ENCODE results near the gene CPSF7.

Gene CPSF7

DNA sequence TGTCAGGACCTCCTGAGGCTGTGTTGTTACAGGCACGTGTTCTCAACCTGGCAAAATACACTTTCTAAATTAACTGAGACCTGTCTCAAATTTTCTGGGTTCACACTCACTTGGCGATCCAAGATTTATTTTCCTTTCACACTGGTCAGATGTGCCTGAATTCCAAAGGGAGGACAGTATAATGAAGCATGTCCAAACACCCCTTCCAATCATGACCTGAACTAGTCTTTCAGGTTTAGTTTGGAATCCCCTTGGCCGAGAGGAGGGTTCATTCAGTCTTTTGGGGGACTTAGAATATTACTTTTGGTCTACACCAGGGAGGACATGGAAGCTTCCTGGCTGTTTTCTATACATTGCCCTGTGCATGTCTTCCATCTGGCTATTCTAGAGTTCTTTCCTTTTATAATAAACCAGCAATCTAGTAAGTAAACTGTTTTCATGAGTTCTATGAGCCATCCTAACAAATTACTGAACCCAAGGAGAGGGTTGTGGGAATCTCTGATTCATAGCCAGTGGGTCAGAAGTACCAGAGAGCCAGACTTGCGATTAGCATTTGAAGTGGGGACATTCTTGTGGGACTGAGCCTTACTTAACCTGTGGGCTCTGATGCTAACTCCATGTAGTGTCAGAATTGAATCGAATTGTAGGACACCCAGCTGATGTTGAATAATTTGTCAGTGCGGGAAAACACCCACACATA, 52.2 kb downstream of the CPSF7 start:
- DNase-seq (ENCODE audit: insufficient read length) (no peak), FAIRE-seq (no peak)
- TF ChIP-seq POLR2AphosphoS5 (IDR thresholded peaks at IDR 0.05; ENCODE audit: low read depth, low read length) (no peak), POLR2A (IDR thresholded peaks at IDR 0.05; ENCODE audit: low read depth, low read length) (no peak), TAF1 (IDR thresholded peaks at IDR 0.05; ENCODE audit: borderline replicate concordance, low read depth, low read length) (no peak)

DNA sequence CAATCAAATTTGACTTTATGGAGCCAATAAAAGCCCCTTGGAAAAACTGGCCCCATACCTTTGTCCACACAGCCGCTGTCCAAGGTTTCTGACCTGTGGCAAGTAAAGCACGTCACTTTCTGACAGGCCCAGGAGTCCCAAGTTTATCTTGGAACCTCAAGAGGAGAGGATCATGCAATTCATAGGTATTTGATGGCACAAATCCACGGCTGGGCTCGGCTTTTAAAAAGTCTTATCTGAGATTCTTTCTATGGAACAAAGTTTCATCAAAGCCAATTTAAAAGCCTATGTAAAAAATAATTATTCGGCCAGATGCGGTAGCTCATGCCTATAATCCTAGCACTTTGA, 54.0 kb downstream of the CPSF7 start:
- no peak for FAIRE-seq
- no peak for TF ChIP-seq POLR2A (IDR thresholded peaks at IDR 0.05; ENCODE audit: low read depth, low read length)
- TF ChIP-seq TAF1 (IDR thresholded peaks at IDR 0.05; ENCODE audit: borderline replicate concordance, low read depth, low read length): no peak
- TF ChIP-seq POLR2AphosphoS5 (IDR thresholded peaks at IDR 0.05; ENCODE audit: low read depth, low read length): no peak
- DNase-seq (ENCODE audit: insufficient read length): no peak

DNA sequence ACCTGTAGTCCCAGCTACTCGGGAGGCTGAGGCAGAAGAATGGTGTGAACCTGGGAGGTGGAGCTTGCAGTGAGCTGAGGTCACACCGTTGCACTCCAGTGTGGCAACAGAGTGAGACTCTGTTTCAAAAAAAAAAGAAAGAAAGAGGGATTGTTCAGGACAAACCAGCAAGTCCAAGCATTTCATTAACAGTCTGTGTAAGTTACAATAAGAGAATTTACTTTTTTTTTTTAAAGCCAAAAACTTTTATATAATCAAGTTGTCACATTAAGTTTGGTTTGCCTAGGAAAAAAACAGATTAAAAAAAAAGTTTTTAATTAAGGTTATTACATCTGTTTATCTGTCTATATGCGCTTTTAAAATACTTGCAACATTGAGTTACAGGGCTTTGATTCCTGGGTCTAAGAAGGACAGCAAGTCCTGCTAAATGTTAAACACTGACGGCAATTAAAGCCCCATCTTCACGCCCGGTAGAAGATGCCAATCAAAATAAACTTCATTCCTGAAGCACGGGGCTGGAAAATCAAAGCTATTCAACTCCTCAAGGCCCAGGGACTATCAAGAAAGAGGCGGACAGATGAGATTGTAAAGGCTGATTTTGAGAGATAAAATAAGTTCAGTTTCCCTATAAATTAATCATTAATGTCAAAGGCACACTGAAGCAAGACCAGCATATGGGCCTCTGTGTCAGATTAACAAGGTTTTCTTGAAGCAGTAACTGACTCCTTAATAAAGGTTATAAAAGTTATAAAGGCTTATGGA, 56.9 kb downstream of the CPSF7 start:
- FAIRE-seq: no peak
- no peak for DNase-seq (ENCODE audit: insufficient read length)
- TF ChIP-seq POLR2A (IDR thresholded peaks at IDR 0.05; ENCODE audit: low read depth, low read length) (no peak), POLR2AphosphoS5 (IDR thresholded peaks at IDR 0.05; ENCODE audit: low read depth, low read length) (no peak), TAF1 (IDR thresholded peaks at IDR 0.05; ENCODE audit: borderline replicate concordance, low read depth, low read length) (no peak)

DNA sequence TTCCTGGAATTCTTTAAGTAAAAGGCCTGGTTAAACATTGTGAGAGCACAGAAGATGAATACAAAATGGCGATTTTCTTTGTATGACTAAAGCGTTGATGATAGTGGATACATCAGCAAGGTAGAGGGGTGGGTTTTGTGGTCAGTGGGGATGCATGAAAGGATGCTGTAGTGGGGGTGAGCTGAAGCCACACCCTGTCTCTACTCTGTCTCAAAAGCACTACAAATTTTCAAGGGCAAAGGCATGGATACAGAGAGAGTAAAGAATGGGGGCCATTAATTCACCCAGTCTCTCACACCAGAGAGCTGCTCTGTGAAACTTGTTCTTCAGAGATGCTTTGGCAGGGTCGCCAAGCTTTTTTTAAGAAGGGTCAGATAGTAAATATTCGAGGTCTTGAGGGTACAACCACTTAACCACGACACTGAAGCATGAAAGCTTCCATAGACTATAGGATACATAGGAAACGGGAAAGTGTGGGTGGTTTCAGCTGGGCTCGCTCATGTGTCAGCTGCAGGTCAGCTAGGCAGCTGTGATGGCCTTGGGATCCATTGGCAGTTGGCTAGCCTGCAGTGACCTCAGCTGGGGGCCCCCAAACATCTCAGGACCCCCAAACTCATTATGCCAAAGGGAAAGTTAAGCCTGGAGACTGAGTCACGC, 59.3 kb downstream of the CPSF7 start:
- FAIRE-seq: no peak
- TF ChIP-seq POLR2A (IDR thresholded peaks at IDR 0.05; ENCODE audit: low read depth, low read length) (no peak), TAF1 (IDR thresholded peaks at IDR 0.05; ENCODE audit: borderline replicate concordance, low read depth, low read length) (no peak), POLR2AphosphoS5 (IDR thresholded peaks at IDR 0.05; ENCODE audit: low read depth, low read length) (no peak)
- no peak for DNase-seq (ENCODE audit: insufficient read length)

DNA sequence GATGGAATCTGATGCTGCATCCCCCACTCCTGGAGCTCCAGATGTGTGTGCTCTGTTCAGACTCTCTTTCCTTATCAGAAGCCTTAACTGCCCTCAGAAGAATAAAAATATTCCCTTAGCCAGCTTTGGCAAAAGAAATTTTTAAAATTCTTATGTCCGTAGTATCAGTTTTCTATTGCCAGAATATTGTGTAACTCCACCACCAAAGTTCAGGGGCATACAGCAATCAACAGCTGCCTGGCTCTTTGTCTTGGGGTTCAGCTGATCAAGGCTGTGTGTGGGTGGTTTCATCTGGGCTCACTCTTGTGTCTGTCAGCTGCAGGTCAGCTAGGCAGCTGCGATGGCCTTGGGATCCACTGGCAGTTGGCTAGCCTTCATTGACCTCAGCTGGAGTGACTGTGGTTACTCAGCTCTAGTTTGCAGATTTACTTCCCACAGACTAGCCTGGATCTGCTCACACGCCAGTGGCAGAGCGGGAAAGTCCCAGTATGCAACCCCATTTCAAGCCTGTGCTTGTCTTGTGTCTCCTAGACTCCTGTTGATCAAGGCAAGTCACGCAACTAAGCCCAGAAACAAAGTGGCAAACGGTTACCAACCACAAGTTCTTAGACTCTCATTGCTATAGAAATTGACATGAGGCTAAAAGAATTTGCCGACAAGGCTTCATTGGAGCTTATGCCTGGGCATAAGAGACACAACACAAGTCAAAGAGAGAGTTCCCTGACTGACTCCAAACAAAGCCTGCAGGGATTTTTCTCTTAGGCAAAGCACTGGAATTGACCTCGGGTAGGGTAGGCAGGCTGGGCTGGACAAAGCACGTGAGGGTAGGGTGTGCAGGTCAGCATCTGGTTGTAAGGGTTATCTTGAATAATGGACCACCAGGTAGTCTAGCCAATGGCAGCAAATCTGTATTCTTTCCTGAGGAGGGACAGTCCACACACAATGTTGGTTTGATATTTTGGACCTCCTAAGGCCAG, 60.1 kb downstream of the CPSF7 start:
- TF ChIP-seq POLR2AphosphoS5 (IDR thresholded peaks at IDR 0.05; ENCODE audit: low read depth, low read length): no peak
- peak; percentile 15; the same call in 1 of the 2 replicates for TF ChIP-seq POLR2A (IDR thresholded peaks at IDR 0.05; ENCODE audit: low read depth, low read length)
- no peak for DNase-seq (ENCODE audit: insufficient read length)
- no peak for FAIRE-seq

DNA sequence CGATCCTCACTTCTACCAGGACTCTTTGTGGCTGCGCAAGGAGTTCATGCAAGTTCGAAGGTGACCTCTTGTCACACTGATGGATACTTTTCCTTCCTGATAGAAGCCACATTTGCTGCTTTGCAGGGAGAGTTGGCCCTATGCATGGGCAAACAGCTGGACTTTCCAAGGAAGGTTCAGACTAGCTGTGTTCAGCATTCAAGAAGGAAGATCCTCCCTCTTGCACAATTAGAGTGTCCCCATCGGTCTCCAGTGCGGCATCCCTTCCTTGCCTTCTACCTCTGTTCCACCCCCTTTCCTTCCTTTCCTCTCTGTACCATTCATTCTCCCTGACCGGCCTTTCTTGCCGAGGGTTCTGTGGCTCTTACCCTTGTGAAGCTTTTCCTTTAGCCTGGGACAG, 61.1 kb downstream of the CPSF7 start:
- TF ChIP-seq POLR2A (IDR thresholded peaks at IDR 0.05; ENCODE audit: low read depth, low read length) (no peak), POLR2AphosphoS5 (IDR thresholded peaks at IDR 0.05; ENCODE audit: low read depth, low read length) (no peak), TAF1 (IDR thresholded peaks at IDR 0.05; ENCODE audit: borderline replicate concordance, low read depth, low read length) (no peak)
- DNase-seq (ENCODE audit: insufficient read length) (no peak), FAIRE-seq (no peak)

DNA sequence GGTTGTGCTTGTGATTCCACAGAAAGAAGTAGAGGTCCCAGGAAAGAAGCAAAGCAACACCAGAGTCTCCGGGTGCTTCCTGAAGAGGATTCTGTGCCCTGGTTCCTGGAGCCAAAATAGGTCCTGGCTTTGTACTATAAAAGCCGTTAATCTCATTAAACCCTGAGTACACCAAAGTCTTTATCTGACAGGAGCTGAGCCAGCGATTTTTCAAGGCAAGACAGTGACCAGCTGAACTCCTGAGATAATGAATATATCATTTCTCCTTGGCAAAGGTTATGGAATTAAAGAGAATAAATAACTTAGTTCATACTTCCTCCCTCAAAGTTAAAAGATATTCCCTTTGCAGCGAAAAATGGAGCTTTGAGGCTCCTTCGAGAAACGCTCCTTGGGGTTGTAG, 62.4 kb downstream of the CPSF7 start:
- no peak for DNase-seq (ENCODE audit: insufficient read length)
- FAIRE-seq: no peak
- TF ChIP-seq TAF1 (IDR thresholded peaks at IDR 0.05; ENCODE audit: borderline replicate concordance, low read depth, low read length) (no peak), POLR2A (IDR thresholded peaks at IDR 0.05; ENCODE audit: low read depth, low read length) (no peak), POLR2AphosphoS5 (IDR thresholded peaks at IDR 0.05; ENCODE audit: low read depth, low read length) (no peak)

DNA sequence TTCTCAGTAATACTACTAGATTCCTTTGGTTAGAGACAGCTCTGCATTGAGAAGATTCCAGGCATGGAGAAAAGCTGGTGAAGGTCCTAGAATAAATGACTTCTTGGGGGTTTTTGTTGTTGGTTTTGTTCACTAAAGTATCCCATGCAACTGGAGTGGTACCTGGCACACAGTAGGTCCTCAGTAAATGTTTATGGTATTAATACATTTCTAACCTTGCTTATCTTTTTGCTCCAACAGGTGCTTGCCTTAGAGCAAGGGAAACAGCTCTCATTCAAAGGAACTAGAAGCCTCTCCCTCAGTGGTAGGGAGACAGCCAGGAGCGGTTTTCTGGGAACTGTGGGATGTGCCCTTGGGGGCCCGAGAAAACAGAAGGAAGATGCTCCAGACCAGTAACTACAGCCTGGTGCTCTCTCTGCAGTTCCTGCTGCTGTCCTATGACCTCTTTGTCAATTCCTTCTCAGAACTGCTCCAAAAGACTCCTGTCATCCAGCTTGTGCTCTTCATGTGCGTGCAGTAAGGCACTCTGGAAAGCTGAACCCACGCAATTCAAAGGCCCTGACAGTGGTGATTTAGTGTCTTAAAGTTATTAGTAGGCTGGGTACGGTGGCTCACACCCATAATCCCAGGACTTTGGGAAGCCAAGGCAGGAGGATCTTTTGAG, 65.6 kb downstream of the CPSF7 start:
- DNase-seq (ENCODE audit: insufficient read length): no peak
- FAIRE-seq: no peak

DNA sequence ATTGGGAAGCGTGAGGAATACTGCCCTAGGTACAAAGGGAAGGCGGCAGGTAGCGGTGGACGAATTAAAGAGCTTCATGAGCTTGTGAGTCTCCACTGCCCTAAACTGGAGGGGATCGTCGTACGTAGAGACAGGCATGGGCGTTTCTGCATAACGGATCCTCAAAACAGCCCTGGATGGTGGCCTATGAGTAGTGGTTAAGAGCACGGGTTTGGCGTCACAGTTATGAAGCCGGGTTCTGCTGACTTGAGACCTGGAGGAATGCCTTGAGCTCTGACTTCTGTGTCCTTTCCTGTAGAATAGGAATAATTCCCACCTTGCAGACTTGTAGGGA, 67.3 kb downstream of the CPSF7 start:
- FAIRE-seq (no peak), DNase-seq (ENCODE audit: insufficient read length) (no peak)

More for the DNA sequence above, 65.6 kb downstream of the CPSF7 start:
- TF ChIP-seq TAF1 (IDR thresholded peaks at IDR 0.05; ENCODE audit: borderline replicate concordance, low read depth, low read length): no peak
- no peak for TF ChIP-seq POLR2AphosphoS5 (IDR thresholded peaks at IDR 0.05; ENCODE audit: low read depth, low read length)
- no peak for TF ChIP-seq POLR2A (IDR thresholded peaks at IDR 0.05; ENCODE audit: low read depth, low read length)

DNA sequence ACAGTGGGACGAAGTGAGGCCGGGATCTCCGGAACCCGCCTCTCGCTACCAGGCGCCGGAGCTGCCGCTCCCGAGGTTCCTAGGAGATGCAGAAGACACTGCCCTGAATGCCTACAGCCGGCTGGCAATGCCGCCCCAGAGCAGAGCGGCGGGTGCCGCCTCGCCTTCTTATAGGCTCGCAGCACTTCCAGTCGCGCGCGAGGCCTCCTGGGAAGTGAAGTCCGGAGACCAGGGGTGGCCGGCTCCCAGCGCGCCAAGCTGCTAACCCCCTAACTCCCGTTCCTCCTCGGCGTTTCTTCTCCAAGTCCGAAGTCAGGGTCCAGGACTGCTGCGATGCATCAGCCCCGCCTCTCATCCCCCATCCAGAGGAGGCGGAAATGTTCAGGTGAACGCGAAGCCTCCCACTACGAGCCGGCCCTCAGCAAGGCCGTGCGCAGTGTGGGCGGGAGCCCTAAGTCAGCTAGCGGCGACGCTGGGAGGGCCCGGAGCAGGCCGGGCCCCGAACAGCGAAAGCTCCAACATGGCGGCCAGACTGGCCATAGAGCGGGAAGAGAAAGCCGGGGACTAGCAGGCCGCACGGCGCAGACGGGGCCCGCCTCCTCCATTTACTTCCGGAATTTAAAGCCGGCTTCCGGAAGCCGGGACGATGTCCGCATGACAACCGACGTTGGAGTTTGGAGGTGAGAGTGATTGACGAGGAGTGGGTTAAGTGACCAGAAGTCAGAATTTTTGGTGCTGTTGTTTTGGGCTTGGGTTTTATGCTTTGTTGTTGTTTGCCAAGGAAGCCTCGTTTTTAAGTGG, 67.8 kb downstream of the CPSF7 start, which contains the start of the genes CYB561A3 and TMEM138:
CYB561A3 (minus strand) TSS at position 142 of the 801 bp plus-strand sequence. CDS start 5,169 bp downstream, outside the sequence.
TMEM138 (plus strand) TSS at position 634 of the 801 bp plus-strand sequence. CDS start 2,017 bp downstream, outside the sequence.
- FAIRE-seq (peak; percentile 90), DNase-seq (ENCODE audit: insufficient read length) (peak; percentile 87)
- TF ChIP-seq POLR2A (IDR thresholded peaks at IDR 0.05; ENCODE audit: low read depth, low read length): peak; percentile 94
- peak; percentile 77 for TF ChIP-seq TAF1 (IDR thresholded peaks at IDR 0.05; ENCODE audit: borderline replicate concordance, low read depth, low read length)
- peak; percentile 93 for TF ChIP-seq POLR2AphosphoS5 (IDR thresholded peaks at IDR 0.05; ENCODE audit: low read depth, low read length)

More for the DNA sequence above, 67.3 kb downstream of the CPSF7 start:
- TF ChIP-seq POLR2A (IDR thresholded peaks at IDR 0.05; ENCODE audit: low read depth, low read length) (no peak), TAF1 (IDR thresholded peaks at IDR 0.05; ENCODE audit: borderline replicate concordance, low read depth, low read length) (no peak), POLR2AphosphoS5 (IDR thresholded peaks at IDR 0.05; ENCODE audit: low read depth, low read length) (no peak)

Data from GM12892 (cell line).